HTR-8/SVneo (cell line): Measurements from ENCODE around the gene CLRN3.

Experiments
- DNase-seq: peaks from one replicate; pipeline ENCODE4 v3.0.0; 2011; ENCODE audit warnings: low spot score, mixed read lengths; ENCODE audit not compliant: insufficient read length
- FAIRE-seq: peaks from 2 replicates; lab custom pipeline; 2011; peaks lifted over from hg19 to GRCh38; lab: Jason Lieb, UNC

CLRN3 gene

GRCh38 chr10:127920306-127921074 is 27.7 kb upstream of the CLRN3 start:
- FAIRE-seq = no peak
- DNase-seq = no peak

GRCh38 chr10:127919418-127920271 is 26.9 kb upstream of the CLRN3 start:
- no peak for FAIRE-seq
- peak; percentile 26 for DNase-seq

GRCh38 chr10:127918572-127918971 is 25.8 kb upstream of the CLRN3 start:
- DNase-seq = no peak
- FAIRE-seq = no peak

- no peak for FAIRE-seq
- DNase-seq = no peak
Observed at GRCh38 chr10:127916826-127917225, 24.1 kb upstream of the CLRN3 start.

- DNase-seq (no peak), FAIRE-seq (no peak)
Observed at GRCh38 chr10:127915324-127915723, 22.6 kb upstream of the CLRN3 start.

- FAIRE-seq = no peak
- no peak for DNase-seq
Observed at GRCh38 chr10:127913368-127913759, 20.6 kb upstream of the CLRN3 start.

GRCh38 chr10:127912607-127913367 is 20.0 kb upstream of the CLRN3 start:
- DNase-seq (no peak), FAIRE-seq (no peak)

- FAIRE-seq (no peak), DNase-seq (no peak)
Observed at GRCh38 chr10:127911867-127912257, 19.1 kb upstream of the CLRN3 start.

- DNase-seq (no peak), FAIRE-seq (no peak)
Observed at GRCh38 chr10:127911218-127911866, 18.6 kb upstream of the CLRN3 start.

GRCh38 chr10:127910464-127910770 is 17.7 kb upstream of the CLRN3 start:
- no peak for FAIRE-seq
- DNase-seq = no peak

- FAIRE-seq (no peak), DNase-seq (no peak)
Observed at GRCh38 chr10:127909716-127910463, 17.1 kb upstream of the CLRN3 start.

GRCh38 chr10:127908959-127909267 is 16.2 kb upstream of the CLRN3 start:
- FAIRE-seq = no peak
- DNase-seq = no peak

GRCh38 chr10:127908106-127908958 is 15.6 kb upstream of the CLRN3 start:
- peak; percentile 31 for FAIRE-seq

GRCh38 chr10:127907411-127908105 is 14.8 kb upstream of the CLRN3 start:
- DNase-seq = no peak
- no peak for FAIRE-seq

More at GRCh38 chr10:127908106-127908958, 15.6 kb upstream of the CLRN3 start:
- DNase-seq = peak; percentile 63

- DNase-seq = peak; percentile 59
- FAIRE-seq = no peak
Observed at GRCh38 chr10:127906548-127907377, 14.0 kb upstream of the CLRN3 start, which contains the start of gene PTPRE. TSS of gene PTPRE (plus strand) at chr10:127907103. CDS start at chr10:128040882, 133,779 bp downstream.

GRCh38 chr10:127905848-127906261 is 13.1 kb upstream of the CLRN3 start:
- DNase-seq (no peak), FAIRE-seq (no peak)
